T-helper 1 cell treated with Interleukin-12 subunit alpha and Interleukin-12 subunit beta and Interleukin-4 antibody, amounts not matched to agents 30 μg/mL and 1 μg/mL, for 36 hours (primary cell): ENCODE data around the gene RBM28.
"Not testable (repeated sequence)": the region's sequence is repeated elsewhere in the genome, so short reads cannot be mapped to it uniquely, and the experiment has no call there.

Experiments used
- H3K27ac Mint-ChIP-seq: one replicate; pipeline ENCODE4 v1.8.0; 2021; ENCODE audit warnings: mild to moderate bottlenecking, mixed read lengths
- H3K27me3 Mint-ChIP-seq: one replicate; pipeline ENCODE4 v1.8.0; 2021; ENCODE audit warnings: low read depth, mixed read lengths
- H3K36me3 Mint-ChIP-seq: one replicate; pipeline ENCODE4 v1.8.0; 2021; ENCODE audit warnings: low read depth, mixed read lengths
- H3K4me1 Mint-ChIP-seq: one replicate; pipeline ENCODE4 v1.8.0; 2021; ENCODE audit warnings: low read depth, mixed read lengths
- H3K4me3 Mint-ChIP-seq: one replicate; pipeline ENCODE4 v1.8.0; 2021; ENCODE audit warnings: mild to moderate bottlenecking, moderate library complexity, mixed read lengths
- H3K9me3 Mint-ChIP-seq: one replicate; pipeline ENCODE4 v1.8.0; 2021; ENCODE audit warnings: mixed read lengths

RBM28 gene

DNA sequence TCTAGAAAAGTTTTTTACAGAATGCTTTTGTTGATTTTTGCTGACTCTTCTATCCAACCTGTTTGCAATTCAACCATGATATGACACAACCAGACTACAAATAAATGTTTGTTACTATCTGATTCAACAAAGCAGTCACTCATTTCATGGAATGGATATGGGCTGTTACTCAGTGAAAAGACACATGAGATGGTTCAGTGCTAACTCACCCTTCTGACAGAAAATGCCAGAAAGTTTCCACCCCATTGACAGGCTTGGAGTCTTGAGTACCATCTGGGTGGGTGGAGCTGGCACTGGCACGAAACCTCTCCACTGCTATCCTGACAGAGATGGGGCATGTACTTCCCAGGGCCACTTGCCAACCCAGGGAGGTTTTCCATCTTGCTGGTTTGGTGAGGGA lies 39.5 kb downstream of the RBM28 start:
- Mint-ChIP-seq H3K4me1 (no peaks in the 10 kb centered on the region), H3K27me3 (no peaks in the 10 kb centered on the region), H3K27ac (no peak overlapping the region), H3K4me3 (no peak overlapping the region), H3K9me3 (no peaks in the 10 kb centered on the region), H3K36me3 (peaks cover 18% of the 10 kb centered on the region)

DNA sequence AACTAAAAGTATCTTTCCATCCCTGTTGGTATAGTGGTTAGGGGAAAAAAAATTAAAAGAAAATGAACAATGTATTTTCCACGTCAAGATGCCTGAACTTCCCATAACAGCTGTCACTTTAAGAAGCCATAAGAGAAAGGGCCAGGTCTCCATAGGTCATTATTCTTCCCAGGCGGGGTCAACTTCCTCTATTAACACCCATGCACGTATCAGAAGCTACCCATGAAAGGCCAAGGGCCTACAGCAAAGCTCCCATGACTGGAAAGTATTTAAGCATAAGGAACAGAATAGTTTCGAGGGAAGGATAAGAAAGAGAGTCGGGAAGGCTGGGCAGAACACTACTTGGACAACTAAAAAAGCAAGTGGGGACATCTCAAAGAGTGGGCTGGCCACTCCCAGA lies 40.1 kb downstream of the RBM28 start:
- Mint-ChIP-seq H3K4me1 (no peaks in the 10 kb centered on the region), H3K27me3 (no peaks in the 10 kb centered on the region), H3K27ac (no peak overlapping the region), H3K36me3 (peaks cover 15% of the 10 kb centered on the region), H3K4me3 (no peak overlapping the region), H3K9me3 (no peaks in the 10 kb centered on the region)

DNA sequence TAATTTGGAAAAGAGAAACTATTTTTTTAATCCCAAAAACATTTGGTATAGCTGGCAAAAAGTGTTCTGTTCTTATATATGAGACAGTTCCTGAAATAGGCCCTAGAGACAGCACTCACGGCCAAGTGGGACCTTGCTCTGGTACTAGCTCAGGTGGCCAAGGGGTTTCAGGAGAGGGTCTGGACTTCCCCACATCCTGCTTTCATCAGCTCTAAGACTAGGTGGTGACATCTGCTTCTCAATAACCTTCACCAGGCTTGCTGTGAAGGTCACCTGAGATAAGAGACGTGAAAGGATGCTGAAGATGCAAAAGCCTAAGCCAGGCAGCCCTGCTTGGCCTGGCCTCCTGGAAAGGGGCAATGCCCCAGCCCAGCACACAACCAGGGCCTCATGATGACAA lies 40.6 kb downstream of the RBM28 start:
- Mint-ChIP-seq H3K4me1 (no peaks in the 10 kb centered on the region), H3K9me3 (no peaks in the 10 kb centered on the region), H3K27ac (no peak overlapping the region), H3K27me3 (no peaks in the 10 kb centered on the region), H3K4me3 (no peak overlapping the region), H3K36me3 (peaks cover 11% of the 10 kb centered on the region)

DNA sequence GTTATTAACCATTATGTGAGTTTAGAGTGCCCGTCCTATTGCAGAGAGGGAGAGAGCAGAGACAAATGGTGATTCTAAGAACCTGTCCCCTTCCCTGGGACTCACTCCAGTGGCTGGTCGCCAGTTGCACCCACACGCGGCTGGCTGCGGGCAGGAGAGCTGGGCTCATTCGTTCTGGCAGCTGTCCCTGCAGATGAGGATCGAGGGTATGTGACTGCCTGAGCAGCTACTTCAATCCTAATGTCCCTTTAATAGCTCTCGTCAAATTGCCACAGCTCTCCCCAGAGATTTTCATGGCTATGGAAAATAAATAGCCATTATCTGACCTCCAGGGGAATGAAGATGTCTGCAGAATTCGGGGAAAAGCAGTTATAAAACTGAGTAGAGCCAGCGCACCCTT lies 41.6 kb downstream of the RBM28 start:
- H3K4me1 Mint-ChIP-seq: no peaks in the 10 kb centered on the region
- no peaks in the 10 kb centered on the region for H3K9me3 Mint-ChIP-seq
- no peak overlapping the region for H3K27ac Mint-ChIP-seq
- no peaks in the 10 kb centered on the region for H3K27me3 Mint-ChIP-seq
- H3K36me3 Mint-ChIP-seq: peaks cover 10% of the 10 kb centered on the region
- no peak overlapping the region for H3K4me3 Mint-ChIP-seq

DNA sequence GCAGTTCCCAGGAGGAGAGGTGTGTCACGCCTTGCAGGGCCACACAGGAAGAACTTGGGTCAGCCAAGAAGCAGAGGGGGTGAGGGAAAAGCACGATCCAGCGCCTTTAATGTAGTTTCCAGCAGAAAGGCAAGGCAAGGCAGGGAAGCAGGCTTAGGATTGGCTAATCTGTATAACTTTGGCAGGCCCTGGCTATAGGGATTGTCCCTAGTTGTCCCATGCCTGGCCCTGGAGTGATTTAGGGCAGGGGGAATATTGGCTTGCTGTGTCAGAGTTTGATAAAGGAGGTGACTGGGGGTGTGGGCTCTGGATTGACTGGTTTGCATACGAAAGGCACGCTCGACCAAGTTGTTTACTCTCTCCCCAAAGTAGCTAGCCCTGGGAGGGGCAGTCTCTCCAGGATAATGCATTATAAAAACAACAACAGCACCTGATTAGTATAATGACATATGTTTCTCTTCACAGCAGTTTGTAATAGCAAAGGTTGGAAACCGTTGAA lies 44.5 kb downstream of the RBM28 start:
- H3K27ac Mint-ChIP-seq: no peak overlapping the region
- no peaks in the 10 kb centered on the region for H3K36me3 Mint-ChIP-seq
- no peaks in the 10 kb centered on the region for H3K27me3 Mint-ChIP-seq
- H3K9me3 Mint-ChIP-seq: no peaks in the 10 kb centered on the region
- no peak overlapping the region for H3K4me3 Mint-ChIP-seq
- H3K4me1 Mint-ChIP-seq: no peaks in the 10 kb centered on the region

DNA sequence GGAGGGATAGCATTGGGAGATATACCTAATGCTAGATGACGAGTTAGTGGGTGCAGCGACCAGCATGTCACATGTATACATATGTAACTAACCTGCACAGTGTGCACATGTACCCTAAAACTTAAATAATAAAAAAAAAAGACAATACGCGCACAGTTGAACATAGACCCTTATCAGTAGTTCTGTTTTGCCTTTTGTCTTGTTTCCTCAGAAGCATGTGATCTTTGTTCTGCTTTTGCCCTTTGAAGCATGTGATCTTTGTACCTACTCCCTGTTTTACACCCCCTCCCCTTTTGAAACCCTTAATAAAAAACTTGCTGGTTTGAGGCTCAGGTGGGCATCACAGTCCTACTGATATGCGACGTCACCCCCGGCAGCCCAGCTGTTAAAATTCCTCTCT lies 45.7 kb downstream of the RBM28 start:
- H3K27ac Mint-ChIP-seq, H3K4me3 Mint-ChIP-seq: not testable (repeated sequence)

DNA sequence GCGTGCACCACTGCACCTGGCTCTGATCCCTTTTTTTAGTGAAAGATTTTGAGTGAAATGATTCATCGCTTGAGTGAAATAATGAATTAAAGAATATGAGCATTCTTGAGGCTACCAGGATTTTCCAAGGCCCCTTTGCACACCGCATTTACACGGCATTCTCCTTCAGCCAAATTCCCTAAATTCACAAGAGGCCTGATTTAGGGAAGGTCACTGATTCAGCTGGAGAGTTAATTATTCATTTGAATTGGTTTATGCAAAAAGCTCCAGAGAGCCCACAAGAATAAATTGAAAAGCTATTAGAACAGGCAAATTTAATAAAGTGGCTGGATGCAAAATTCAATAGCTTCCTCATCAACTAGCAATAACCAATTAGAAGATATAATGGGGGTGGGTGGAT lies 56.2 kb downstream of the RBM28 start:
- Mint-ChIP-seq H3K27ac (no peak overlapping the region), H3K27me3 (peaks cover 3% of the 10 kb centered on the region), H3K36me3 (no peaks in the 10 kb centered on the region), H3K4me1 (no peaks in the 10 kb centered on the region), H3K4me3 (no peak overlapping the region), H3K9me3 (no peaks in the 10 kb centered on the region)

More for the DNA sequence above, 45.7 kb downstream of the RBM28 start:
- not testable (repeated sequence) for H3K27me3 Mint-ChIP-seq, H3K36me3 Mint-ChIP-seq, H3K4me1 Mint-ChIP-seq, H3K9me3 Mint-ChIP-seq

DNA sequence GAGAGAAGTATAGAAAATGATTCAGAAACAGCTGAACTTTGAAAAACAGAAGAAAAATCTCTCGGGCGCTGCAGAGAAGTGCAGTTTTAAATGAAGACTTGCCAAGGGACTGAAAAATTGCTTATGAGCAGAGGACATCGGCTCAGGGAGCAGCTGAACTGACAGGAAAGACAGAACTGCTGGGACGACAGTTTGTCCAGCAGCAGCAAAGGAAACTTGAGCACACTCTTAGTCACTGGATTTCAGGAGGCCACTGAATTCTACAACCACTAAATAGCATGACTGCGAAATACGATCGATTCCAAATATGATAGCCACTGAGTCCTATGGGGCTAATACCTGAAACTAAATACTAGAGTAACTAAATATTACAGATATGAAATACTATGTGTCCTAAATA lies 59.6 kb downstream of the RBM28 start:
- H3K4me1 Mint-ChIP-seq: no peaks in the 10 kb centered on the region
- no peak overlapping the region for H3K4me3 Mint-ChIP-seq
- peaks cover 10% of the 10 kb centered on the region for H3K9me3 Mint-ChIP-seq
- peaks cover 3% of the 10 kb centered on the region for H3K27me3 Mint-ChIP-seq
- no peaks in the 10 kb centered on the region for H3K36me3 Mint-ChIP-seq
- no peak overlapping the region for H3K27ac Mint-ChIP-seq

DNA sequence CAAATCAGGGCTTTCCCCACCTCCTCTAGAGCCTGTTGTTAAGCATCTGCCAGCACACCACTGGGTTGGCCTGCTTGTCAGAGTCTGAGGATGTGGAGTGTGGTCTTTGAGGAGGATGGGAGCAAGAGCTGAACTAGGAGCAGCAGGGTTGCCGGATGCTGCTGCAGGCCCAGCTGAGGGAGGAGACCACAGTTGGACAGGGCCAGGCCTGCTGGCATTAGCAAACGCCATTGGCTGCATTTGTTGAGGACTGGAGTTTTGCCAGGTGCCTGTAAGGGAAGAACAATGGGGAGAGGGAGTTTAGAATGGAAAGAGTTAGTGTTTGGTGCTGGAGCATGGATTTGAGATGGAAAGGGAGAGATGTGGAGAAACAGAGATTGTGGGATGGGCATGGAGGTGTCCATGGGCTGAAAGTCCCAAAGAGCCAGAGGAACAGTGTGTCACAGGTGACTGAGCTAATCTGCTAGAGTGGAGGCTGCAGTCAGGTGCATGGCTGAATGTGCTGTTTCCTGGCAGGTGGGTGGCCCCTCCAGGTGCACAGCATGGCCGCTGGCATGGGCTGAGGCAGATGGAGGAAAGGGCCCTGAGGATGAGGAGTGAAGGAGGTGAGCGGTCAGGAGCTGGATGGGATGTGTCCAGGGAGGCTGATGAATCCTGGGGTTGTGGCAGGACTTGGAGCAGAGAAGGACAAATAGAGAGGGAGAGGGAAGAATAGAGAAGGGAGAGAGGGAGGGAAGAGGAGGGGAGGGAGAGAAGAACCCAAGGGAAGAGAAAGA lies 61.9 kb downstream of the RBM28 start:
- Mint-ChIP-seq H3K4me1 (no peaks in the 10 kb centered on the region), H3K27ac (no peak overlapping the region), H3K9me3 (peaks cover 10% of the 10 kb centered on the region), H3K36me3 (no peaks in the 10 kb centered on the region), H3K27me3 (peaks cover 3% of the 10 kb centered on the region), H3K4me3 (no peak overlapping the region)

DNA sequence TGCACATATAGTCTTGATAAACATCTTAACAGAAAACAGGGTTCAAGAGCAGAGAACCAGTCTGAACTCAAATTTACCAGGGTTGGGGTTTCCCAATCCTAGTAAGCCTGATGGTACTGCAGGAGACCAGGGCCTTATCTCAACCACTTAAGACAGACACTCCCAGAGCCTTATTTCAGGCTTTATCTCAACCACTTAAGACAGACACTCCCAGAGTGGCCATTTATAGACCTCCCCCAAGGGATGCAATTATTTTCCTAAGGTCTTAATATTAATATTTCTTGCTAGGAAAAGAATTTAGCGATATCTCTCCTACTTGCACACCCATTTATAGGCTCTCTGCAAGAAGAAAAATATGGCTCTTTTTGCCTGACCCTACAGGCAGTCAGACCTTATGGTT lies 63.3 kb downstream of the RBM28 start:
- not testable (repeated sequence) for H3K4me3 Mint-ChIP-seq, H3K9me3 Mint-ChIP-seq, H3K27me3 Mint-ChIP-seq, H3K4me1 Mint-ChIP-seq, H3K36me3 Mint-ChIP-seq, H3K27ac Mint-ChIP-seq

DNA sequence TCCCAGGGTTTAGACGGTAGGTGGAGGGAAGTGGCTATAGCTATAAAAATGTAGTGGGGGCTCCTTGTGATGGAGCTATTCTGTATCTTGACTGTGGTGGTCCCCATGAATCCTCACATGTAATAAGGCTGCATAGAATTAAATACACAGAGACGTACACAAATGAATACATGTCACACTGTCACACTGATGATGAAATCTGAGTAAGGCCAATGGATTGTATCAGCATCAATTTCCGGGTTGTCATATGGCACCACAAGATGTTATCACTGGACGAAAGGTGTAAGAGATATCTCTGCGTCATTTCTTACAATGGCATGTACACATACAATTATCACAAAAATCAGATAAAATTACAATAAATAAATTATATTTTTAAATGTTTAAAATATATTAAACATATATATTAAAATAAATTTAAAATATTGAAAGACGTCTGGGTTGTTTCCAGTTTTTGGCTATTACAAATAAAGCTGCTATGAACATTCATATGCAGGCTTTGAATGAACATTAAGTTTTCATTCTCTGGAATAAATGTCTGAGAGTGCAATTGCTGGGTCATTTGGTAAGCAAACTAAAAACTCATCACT lies 64.5 kb downstream of the RBM28 start:
- H3K4me3 Mint-ChIP-seq: no peak overlapping the region
- no peaks in the 10 kb centered on the region for H3K36me3 Mint-ChIP-seq

DNA sequence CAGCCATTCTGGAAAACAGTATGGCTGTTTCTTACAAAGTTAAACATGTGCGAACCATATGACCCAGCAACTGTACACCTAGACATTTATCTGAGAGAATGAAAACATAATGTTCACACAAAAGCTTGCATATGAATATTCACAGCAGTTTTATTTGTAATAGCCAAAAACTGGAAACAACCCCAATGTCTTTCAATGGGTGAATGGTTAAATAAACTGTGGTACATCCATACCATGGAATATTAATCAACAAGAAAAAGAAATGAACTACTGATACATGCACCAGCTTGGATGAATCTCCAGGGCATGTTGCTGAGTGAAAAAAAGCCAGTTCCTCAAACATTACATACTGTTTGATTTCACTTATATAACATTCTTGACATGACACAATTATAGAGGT lies 65.3 kb downstream of the RBM28 start:
- Mint-ChIP-seq H3K36me3 (no peaks in the 10 kb centered on the region), H3K4me1 (peaks cover 2% of the 10 kb centered on the region), H3K9me3 (peaks cover 10% of the 10 kb centered on the region), H3K4me3 (no peak overlapping the region), H3K27ac (no peak overlapping the region), H3K27me3 (peaks cover 19% of the 10 kb centered on the region)

More for the DNA sequence above, 64.5 kb downstream of the RBM28 start:
- peaks cover 10% of the 10 kb centered on the region for H3K9me3 Mint-ChIP-seq
- H3K4me1 Mint-ChIP-seq: peaks cover 2% of the 10 kb centered on the region
- H3K27ac Mint-ChIP-seq: no peak overlapping the region
- peaks cover 14% of the 10 kb centered on the region for H3K27me3 Mint-ChIP-seq

DNA sequence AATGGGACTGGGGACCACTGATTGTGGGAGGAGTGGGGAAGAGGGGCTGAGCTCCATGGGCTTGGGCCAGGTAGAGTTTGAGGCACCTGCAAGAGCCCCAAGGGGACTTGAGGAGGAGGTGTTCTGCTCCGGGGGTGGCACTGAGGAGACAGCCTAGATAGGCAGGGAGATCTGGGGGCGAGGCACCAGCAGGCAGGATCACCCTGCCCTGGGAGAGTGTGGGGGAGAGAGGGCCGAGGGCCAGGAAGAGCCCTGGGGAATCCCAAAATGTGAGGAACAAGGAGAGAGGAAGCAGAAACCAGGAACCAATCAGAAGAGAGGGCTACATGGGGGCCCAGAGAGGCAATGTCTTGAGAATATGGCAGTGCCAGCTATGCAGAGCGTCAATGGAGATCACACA lies 68.0 kb downstream of the RBM28 start:
- Mint-ChIP-seq H3K4me1 (peaks cover 2% of the 10 kb centered on the region), H3K27ac (no peak overlapping the region), H3K27me3 (peaks cover 33% of the 10 kb centered on the region), H3K36me3 (no peaks in the 10 kb centered on the region), H3K9me3 (peaks cover 7% of the 10 kb centered on the region), H3K4me3 (no peak overlapping the region)

DNA sequence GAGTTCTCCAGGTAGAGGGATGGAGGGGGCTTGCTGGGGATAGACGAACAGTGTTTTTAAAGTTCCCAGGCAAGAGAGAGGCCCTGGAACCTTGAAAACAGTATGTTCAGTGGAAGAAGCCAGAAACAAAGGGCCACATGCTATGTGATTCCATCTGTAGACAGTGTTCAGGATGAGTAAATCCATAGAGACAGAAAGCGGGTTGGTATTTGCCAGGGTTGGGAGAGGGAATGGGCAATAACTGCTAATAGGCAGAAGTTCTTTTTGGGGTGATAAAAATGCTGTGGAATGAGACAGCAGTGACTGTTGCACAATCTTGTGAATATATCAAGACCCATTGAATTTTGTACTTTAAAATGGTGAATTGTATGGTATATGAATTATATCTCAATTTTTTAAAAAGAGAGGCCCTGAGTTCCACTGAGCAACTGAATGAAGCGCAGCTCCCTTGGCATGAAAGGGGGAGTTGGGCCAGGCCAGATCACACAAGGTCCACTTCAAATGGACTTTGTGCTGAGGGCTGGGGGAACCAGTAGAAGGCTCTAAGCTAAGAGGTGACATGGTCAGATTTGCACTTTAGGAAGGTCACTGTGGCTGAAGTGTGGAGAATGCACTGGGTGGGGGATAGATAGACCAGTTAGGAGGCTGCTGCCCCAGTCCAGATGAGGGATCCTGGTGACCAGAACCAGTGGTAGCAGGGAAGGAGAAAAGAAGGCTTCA lies 68.7 kb downstream of the RBM28 start:
- H3K27me3 Mint-ChIP-seq: peaks cover 33% of the 10 kb centered on the region
- H3K27ac Mint-ChIP-seq: no peak overlapping the region
- H3K4me1 Mint-ChIP-seq: peaks cover 2% of the 10 kb centered on the region
- H3K36me3 Mint-ChIP-seq: no peaks in the 10 kb centered on the region
- no peak overlapping the region for H3K4me3 Mint-ChIP-seq
- peaks cover 5% of the 10 kb centered on the region for H3K9me3 Mint-ChIP-seq
